Measurements from ENCODE around the gene SP110. TPM values are rescaled to one million over a fixed set of nuclear protein-coding genes. Genes with fewer than 3 reads are reported as not detected.

SP110 gene
- total RNA-seq, 2 experiments from 2014 or later = 59.4 to 63.7 TPM

- ChIA-PET POLR2A (interaction anchor here (0.6 kb wide), 1 partner anchor 13 kb away, joined by 4 read pairs; no protein-coding TSS in a partner anchor), CTCF (no interaction called here)
- peaks cover 3% of the 10 kb centered on the region for H3K9me3 Mint-ChIP-seq
- no peak for TF ChIP-seq CTCF (IDR thresholded peaks at IDR 0.05)
- intact Hi-C loops (cut with DNase I, micrococcal nuclease) = loop anchor here in 1 of 2 experiments (5.0 kb wide), 1 partner anchor 353 kb away; no protein-coding TSS in a partner anchor
- H3K4me1 Mint-ChIP-seq (ENCODE audit: low read depth) = no peaks in the 10 kb centered on the region
- H3K27ac Mint-ChIP-seq = no peak overlapping the region
- no peaks in the 10 kb centered on the region for H3K36me3 Mint-ChIP-seq (ENCODE audit: low read depth)
- ATAC-seq (ENCODE audit: poor library complexity) (no peak), DNase-seq (no peak)
- Histone ChIP-seq H3K4me3 (ENCODE audit: low read length) (no peak overlapping the region), H3K27ac (ENCODE audit: low read depth in 1 of 2, low read length in 2 of 2) (no peak overlapping the region), H3K27me3 (ENCODE audit: control insufficient read depth in 1 of 2, insufficient read depth in 2 of 2, low read length in 2 of 2) (no peaks in the 10 kb centered on the region), H3K4me1 (ENCODE audit: insufficient read depth, low read length) (peaks cover 4% of the 10 kb centered on the region), H3K36me3 (ENCODE audit: insufficient read depth, low read length) (no peaks in the 10 kb centered on the region), H3K9me3 (ENCODE audit: control insufficient read depth in 1 of 2, insufficient read depth in 1 of 2, low read length in 2 of 2) (no peaks in the 10 kb centered on the region)
- H3K4me3 Mint-ChIP-seq = no peak overlapping the region
- H3K27me3 Mint-ChIP-seq = no peaks in the 10 kb centered on the region
These were observed 64.4 kb downstream of the SP110 start for GRCh38 chr2:230155359-230155758.

GRCh38 chr2:230153390-230153976, 66.3 kb downstream of the SP110 start:
- H3K27ac ChIP-seq (ENCODE audit: low read depth in 1 of 2, low read length in 2 of 2) = no peak overlapping the region
- H3K4me3 ChIP-seq (ENCODE audit: low read length) = no peak overlapping the region
- CTCF ChIA-PET = interaction anchor here (0.7 kb wide), 1 partner anchor 1545 kb away, joined by 3 read pairs; no protein-coding TSS in a partner anchor
- Mint-ChIP-seq H3K9me3 (peaks cover 3% of the 10 kb centered on the region), H3K27me3 (no peaks in the 10 kb centered on the region), H3K36me3 (ENCODE audit: low read depth) (no peaks in the 10 kb centered on the region), H3K4me1 (ENCODE audit: low read depth) (no peaks in the 10 kb centered on the region), H3K4me3 (no peak overlapping the region), H3K27ac (no peak overlapping the region)
- H3K4me1 ChIP-seq (ENCODE audit: insufficient read depth, low read length) = no peaks in the 10 kb centered on the region
- POLR2A ChIA-PET = interaction anchor here (0.5 kb wide), 1 partner anchor 335 kb away, joined by 3 read pairs; no protein-coding TSS in a partner anchor
- TF ChIP-seq CTCF (IDR thresholded peaks at IDR 0.05) = no peak
- DNase-seq (no peak), ATAC-seq (ENCODE audit: poor library complexity) (no peak)
- H3K9me3 ChIP-seq (ENCODE audit: control insufficient read depth in 1 of 2, insufficient read depth in 1 of 2, low read length in 2 of 2) = no peaks in the 10 kb centered on the region
- H3K36me3 ChIP-seq (ENCODE audit: insufficient read depth, low read length) = no peaks in the 10 kb centered on the region
- intact Hi-C loops (cut with DNase I, micrococcal nuclease) = no loop called here
- no peaks in the 10 kb centered on the region for H3K27me3 ChIP-seq (ENCODE audit: control insufficient read depth in 1 of 2, insufficient read depth in 2 of 2, low read length in 2 of 2)

GRCh38 chr2:230152334-230152733, 67.5 kb downstream of the SP110 start:
- Histone ChIP-seq H3K27me3 (ENCODE audit: control insufficient read depth in 1 of 2, insufficient read depth in 2 of 2, low read length in 2 of 2) (no peaks in the 10 kb centered on the region), H3K4me1 (ENCODE audit: insufficient read depth, low read length) (no peaks in the 10 kb centered on the region), H3K4me3 (ENCODE audit: low read length) (no peak overlapping the region), H3K9me3 (ENCODE audit: control insufficient read depth in 1 of 2, insufficient read depth in 1 of 2, low read length in 2 of 2) (no peaks in the 10 kb centered on the region), H3K27ac (ENCODE audit: low read depth in 1 of 2, low read length in 2 of 2) (no peak overlapping the region), H3K36me3 (ENCODE audit: insufficient read depth, low read length) (no peaks in the 10 kb centered on the region)
- Mint-ChIP-seq H3K4me1 (ENCODE audit: low read depth) (no peaks in the 10 kb centered on the region), H3K27me3 (no peaks in the 10 kb centered on the region), H3K9me3 (no peaks in the 10 kb centered on the region), H3K27ac (no peak overlapping the region), H3K4me3 (no peak overlapping the region), H3K36me3 (ENCODE audit: low read depth) (no peaks in the 10 kb centered on the region)
- no peak for ATAC-seq (ENCODE audit: poor library complexity)
- no peak for TF ChIP-seq CTCF (IDR thresholded peaks at IDR 0.05)
- intact Hi-C loops (cut with DNase I, micrococcal nuclease) = no loop called here
- POLR2A ChIA-PET = no interaction called here
- CTCF ChIA-PET = interaction anchor here (0.6 kb wide), 1 partner anchor 8 kb away, joined by 4 read pairs; no protein-coding TSS in a partner anchor
- no peak for DNase-seq

Measured in CD4-positive, alpha-beta T cell (primary cell).